OCI-LY1 (cell line): Measurements from ENCODE around the gene ADPGK.

Source experiments
- H2AFZ ChIP-seq: fragments of 200-600 bp; sonication (generic), shearing (Covaris generic); 2 replicates; pipeline ENCODE4 v1.6.0; 2014; ENCODE audit warnings: antibody characterized with exemption, mild to moderate bottlenecking, low read length
- H3F3A ChIP-seq: fragments of 200-600 bp; sonication (generic), shearing (Covaris generic); 2 replicates; pipeline ENCODE4 v1.6.0; 2014; ENCODE audit warnings: mild to moderate bottlenecking, antibody characterized with exemption, low read length, moderate library complexity; ENCODE audit not compliant: insufficient read depth
- H3K27ac ChIP-seq: fragments of 200-600 bp; sonication (generic); 2 replicates; pipeline ENCODE4 v1.5.1; 2014; ENCODE audit warnings: low read length, mixed run types, mild to moderate bottlenecking, low read depth; ENCODE audit not compliant: poor library complexity, severe bottlenecking
- H3K27me3 ChIP-seq: fragments of 200-600 bp; sonication (generic); 2 replicates; pipeline ENCODE4 v1.6.0; 2014; ENCODE audit warnings: antibody characterized with exemption, mild to moderate bottlenecking, low read length, moderate library complexity; ENCODE audit not compliant: insufficient read depth
- H3K36me3 ChIP-seq: fragments of 200-600 bp; sonication (generic); 2 replicates; pipeline ENCODE4 v1.6.1; 2014; ENCODE audit warnings: mild to moderate bottlenecking, antibody characterized with exemption, low read length, moderate library complexity, mixed read lengths; ENCODE audit not compliant: insufficient read depth
- H3K4me1 ChIP-seq: fragments of 200-600 bp; sonication (generic); 2 replicates; pipeline ENCODE4 v1.5.1; 2014; ENCODE audit warnings: mild to moderate bottlenecking, low read length, moderate library complexity; ENCODE audit not compliant: insufficient read depth, severe bottlenecking
- H3K4me2 ChIP-seq: fragments of 200-600 bp; sonication (generic), shearing (Covaris generic); 2 replicates; pipeline ENCODE4 v1.6.1; 2014; ENCODE audit warnings: low read length
- H3K4me3 ChIP-seq: fragments of 200-600 bp; sonication (generic); 2 replicates; pipeline ENCODE4 v1.5.1; 2014; ENCODE audit warnings: low read length, low read depth, mild to moderate bottlenecking, mixed read lengths; ENCODE audit not compliant: poor library complexity, severe bottlenecking
- H3K79me2 ChIP-seq: fragments of 200-600 bp; shearing (Covaris generic); 2 replicates; pipeline ENCODE4 v1.6.1; 2016; ENCODE audit warnings: mixed run types, low read length, mixed read lengths; ENCODE audit not compliant: insufficient read depth
- H3K9ac ChIP-seq: fragments of 200-600 bp; sonication (generic), shearing (Covaris generic); 2 replicates; pipeline ENCODE4 v1.6.1; 2014; ENCODE audit warnings: mild to moderate bottlenecking, low read length, mixed read lengths
- H3K9me2 ChIP-seq: fragments of 200-600 bp; sonication (generic), shearing (Covaris generic); 2 replicates; pipeline ENCODE4 v1.6.1; 2014; ENCODE audit warnings: low read depth, mild to moderate bottlenecking, low read length, mixed read lengths
- H3K9me3 ChIP-seq: fragments of 200-600 bp; shearing (Covaris generic); 2 replicates; pipeline ENCODE4 v1.6.1; 2014; ENCODE audit warnings: low read length, mixed read lengths
- H4K20me1 ChIP-seq: fragments of 200-600 bp; sonication (generic), shearing (Covaris generic); 2 replicates; pipeline ENCODE4 v1.6.0; 2016; ENCODE audit warnings: mild to moderate bottlenecking, low read length; ENCODE audit not compliant: insufficient read depth
- CTCF ChIP-seq: fragments of 200-600 bp; sonication (generic), shearing (Covaris generic); IDR thresholded peaks from 2 replicates; pipeline ENCODE4 v1.5.1; 2017; ENCODE audit warnings: mild to moderate bottlenecking, antibody characterized with exemption, low read length, moderate library complexity, mixed read lengths
- EZH2 ChIP-seq: fragments of 200-600 bp; sonication (generic), shearing (Covaris generic); IDR thresholded peaks from 2 replicates; pipeline ENCODE4 v1.8.0; 2017; ENCODE audit warnings: borderline replicate concordance, mixed run types, mild to moderate bottlenecking, antibody characterized with exemption, low read length, moderate library complexity, mixed read lengths

ADPGK gene

GRCh38 chr15:72758182-72758581 is 25.4 kb downstream of the ADPGK start:
- Histone ChIP-seq H3K4me2 (no peak overlapping the region), H3K27me3 (no peaks in the 10 kb centered on the region), H3K9me3 (no peaks in the 10 kb centered on the region), H3K4me3 (no peak overlapping the region), H3K36me3 (peaks cover 89% of the 10 kb centered on the region), H3K79me2 (no peaks in the 10 kb centered on the region), H3F3A (no peaks in the 10 kb centered on the region), H3K9ac (no peak overlapping the region), H3K9me2 (no peaks in the 10 kb centered on the region), H4K20me1 (no peaks in the 10 kb centered on the region), H3K27ac (no peak overlapping the region), H2AFZ (no peak overlapping the region), H3K4me1 (no peaks in the 10 kb centered on the region)
- no peak for TF ChIP-seq CTCF

- Histone ChIP-seq H2AFZ (no peak overlapping the region), H3K79me2 (no peaks in the 10 kb centered on the region), H3K27me3 (no peaks in the 10 kb centered on the region), H3K4me3 (no peak overlapping the region), H3K9me3 (no peaks in the 10 kb centered on the region), H3K4me1 (no peaks in the 10 kb centered on the region), H3K27ac (no peak overlapping the region), H3F3A (no peaks in the 10 kb centered on the region), H4K20me1 (no peaks in the 10 kb centered on the region), H3K9ac (no peak overlapping the region), H3K36me3 (peaks cover 90% of the 10 kb centered on the region), H3K4me2 (no peak overlapping the region), H3K9me2 (no peaks in the 10 kb centered on the region)
- TF ChIP-seq EZH2: no peak
- no peak for TF ChIP-seq CTCF
Measured at GRCh38 chr15:72754096-72754495, 29.5 kb downstream of the ADPGK start.

GRCh38 chr15:72751751-72752455 is 31.7 kb downstream of the ADPGK start:
- Histone ChIP-seq H3K27ac (no peak overlapping the region), H3K4me2 (no peak overlapping the region), H3K4me1 (no peaks in the 10 kb centered on the region), H3K9me3 (no peaks in the 10 kb centered on the region), H3K9ac (no peak overlapping the region), H4K20me1 (no peaks in the 10 kb centered on the region), H3K36me3 (peaks cover 79% of the 10 kb centered on the region), H2AFZ (no peak overlapping the region), H3K79me2 (no peaks in the 10 kb centered on the region), H3K27me3 (no peaks in the 10 kb centered on the region), H3F3A (no peaks in the 10 kb centered on the region), H3K9me2 (no peaks in the 10 kb centered on the region), H3K4me3 (no peak overlapping the region)
- TF ChIP-seq EZH2: no peak
- TF ChIP-seq CTCF: no peak
